K562 (cell line): Measurements from ENCODE around the gene NLRP5. TPM values are rescaled to one million over a fixed set of nuclear protein-coding genes. Genes with fewer than 3 reads are reported as not detected.

Source experiments
- ATAC-seq: fragments of 200-7000 bp; cut with Tn5 transposase; 3 replicates; pipeline ENCODE4 v1.9.1; 2020; ENCODE audit warnings: moderate library complexity
- BruUV-seq: library from RNA; stranded (reverse); fragments of 400-500 nt; replicated peaks from 2 replicates; lab custom pipeline; 2021; lab: Mats Ljungman, UMichigan
- CTCF ChIA-PET: fragments of 300-600 bp; formaldehyde crosslinking; extraction: SDS; loops from one replicate; lab custom pipeline; 2021; ENCODE audit warnings: low intra/inter-chr PET ratio; lab: Yijun Ruan, JAX
- POLR2A ChIA-PET: fragments of 300-600, 350-650 bp; sonication (Branson Sonifier 250); formaldehyde crosslinking; extraction: SDS; loops from one replicate; lab custom pipeline; 2021; ENCODE audit warnings: antibody characterized with exemption, inconsistent platforms; lab: Yijun Ruan, JAX
- DNase-seq, 4 experiments: peaks; one replicate each; pipeline versions ENCODE4 v3.0.0 to v3.0.0-alpha.2; 2011 to 2018; ENCODE audit warnings: low spot score in 3 of 4, mixed read lengths in 3 of 4; ENCODE audit errors: extremely low read depth in 1 of 4
- FAIRE-seq: peaks from 2 replicates; lab custom pipeline; 2011; peaks lifted over from hg19 to GRCh38; lab: Jason Lieb, UNC
- H2AFZ ChIP-seq: 2 replicates; pipeline ENCODE4 v1.6.0; 2011; ENCODE audit warnings: low read depth, low read length, control low read depth, inconsistent platforms
- H3K27ac ChIP-seq: fragments of 200-600 bp; 3 replicates; pipeline ENCODE4 v1.8.0; 2011; ENCODE audit warnings: low read depth, mild to moderate bottlenecking, control low read depth, inconsistent platforms, low read length, moderate library complexity, mixed read lengths; ENCODE audit errors: extremely low read depth
- H3K27me3 ChIP-seq, 2 experiments: fragments of 300-600 bp in 1 of 2; 2 replicates in 1 of 2; 3 replicates in 1 of 2; pipeline versions ENCODE4 v1.6.0 to v1.8.0; 2011; ENCODE audit warnings: inconsistent platforms in 2 of 2, low read length in 2 of 2, mild to moderate bottlenecking in 1 of 2, mixed read lengths in 1 of 2, moderate library complexity in 1 of 2; ENCODE audit not compliant: control insufficient read depth in 2 of 2, insufficient read depth in 2 of 2
- H3K36me3 ChIP-seq: fragments of 300-600 bp; 3 replicates; pipeline ENCODE4 v1.8.0; 2011; ENCODE audit warnings: mild to moderate bottlenecking, low read length, inconsistent platforms; ENCODE audit not compliant: control insufficient read depth, insufficient read depth
- H3K4me1 ChIP-seq, 2 experiments: fragments of 200-600 bp in 1 of 2; replicated peaks in 1 of 2; 2 replicates in 1 of 2; 3 replicates in 1 of 2; pipeline versions ENCODE4 v1.5.1 to v1.8.0; 2011; ENCODE audit warnings: inconsistent platforms in 2 of 2, low read length in 2 of 2, mild to moderate bottlenecking in 1 of 2, mixed read lengths in 1 of 2, moderate library complexity in 1 of 2; ENCODE audit not compliant: control insufficient read depth in 2 of 2, insufficient read depth in 2 of 2
- H3K4me2 ChIP-seq: 2 replicates; pipeline ENCODE4 v1.6.1; 2011; ENCODE audit warnings: low read length, control low read depth, inconsistent platforms, mixed read lengths; ENCODE audit not compliant: insufficient read depth
- H3K4me3 ChIP-seq: fragments of 200-600 bp; sonication (generic), shearing (Covaris generic); 2 replicates; pipeline ENCODE4 v1.5.1; 2016; ENCODE audit warnings: control low read depth, inconsistent platforms
- H3K79me2 ChIP-seq: fragments of 200-600 bp; 3 replicates; pipeline ENCODE4 v1.8.0; 2011; ENCODE audit warnings: low read length, inconsistent platforms; ENCODE audit not compliant: control insufficient read depth, insufficient read depth
- H3K9ac ChIP-seq, 2 experiments: 2 replicates each; pipeline versions ENCODE4 v1.6.0 to v1.6.1; 2011; ENCODE audit warnings: low read depth in 2 of 2, low read length in 2 of 2, control low read depth in 1 of 2, inconsistent platforms in 1 of 2, mild to moderate bottlenecking in 1 of 2, mixed read lengths in 1 of 2; ENCODE audit not compliant: insufficient read depth in 1 of 2
- H3K9me1 ChIP-seq: one replicate; pipeline ENCODE4 v1.6.0; 2011; ENCODE audit warnings: inconsistent platforms, mild to moderate bottlenecking, low read length, moderate library complexity; ENCODE audit not compliant: control insufficient read depth, insufficient read depth
- H3K9me3 ChIP-seq: replicated peaks from 2 replicates; pipeline ENCODE4 v1.5.1; 2011; ENCODE audit warnings: low read depth, low read length, inconsistent platforms; ENCODE audit not compliant: control insufficient read depth, insufficient read depth
- H4K20me1 ChIP-seq: replicated peaks from 2 replicates; pipeline ENCODE4 v1.6.1; 2011; ENCODE audit warnings: low read length, inconsistent platforms, mixed read lengths; ENCODE audit not compliant: control insufficient read depth, insufficient read depth
- CBFA2T2 ChIP-seq: fragments of 450-650 bp; conservative IDR thresholded peaks from 2 replicates; pipeline ENCODE4 v1.6.1; 2017; ENCODE audit warnings: mild to moderate bottlenecking
- CREBBP ChIP-seq: IDR thresholded peaks from one replicate; pipeline ENCODE4 v1.6.1; 2012; ENCODE audit warnings: low read depth, mild to moderate bottlenecking, control low read depth, inconsistent platforms, low read length
- EP400 ChIP-seq: fragments of 450-650 bp; IDR thresholded peaks from 2 replicates; pipeline ENCODE4 v1.6.1; 2017; ENCODE audit warnings: antibody characterized with exemption, mild to moderate bottlenecking, moderate library complexity
- MTA1 ChIP-seq: fragments of 450-650 bp; IDR thresholded peaks from 2 replicates; pipeline ENCODE4 v1.6.1; 2017; ENCODE audit warnings: borderline replicate concordance
- SMAD1 ChIP-seq: fragments of 150-350 bp; IDR thresholded peaks from 2 replicates; pipeline ENCODE4 v1.6.1; 2014; ENCODE audit warnings: low read length, low read depth; ENCODE audit not compliant: partially characterized antibody
- STAT5B ChIP-seq: fragments of 250-450 bp; sonication (Bioruptor Pico); IDR thresholded peaks from 2 replicates; pipeline ENCODE4 v1.8.0; 2021; ENCODE audit warnings: mild to moderate bottlenecking, inconsistent platforms
- ZNF224 ChIP-seq: sonication (generic); formaldehyde crosslinking; IDR thresholded peaks from 2 replicates; pipeline ENCODE4 v1.8.0; 2022; ENCODE audit warnings: mild to moderate bottlenecking, missing genetic modification reagents
- ZNF274 ChIP-seq: IDR thresholded peaks from 2 replicates; pipeline ENCODE4 v1.6.1; 2011; ENCODE audit warnings: low read depth, mild to moderate bottlenecking, low read length, moderate library complexity, borderline replicate concordance
- ZNF561 ChIP-seq: fragments of 450-650 bp; formaldehyde crosslinking; conservative IDR thresholded peaks from 2 replicates; pipeline ENCODE4 v1.4.0; 2020; ENCODE audit warnings: mild to moderate bottlenecking, moderate library complexity
- ZNF668 ChIP-seq: fragments of 250-450 bp; sonication (Bioruptor Pico); IDR thresholded peaks from 2 replicates; pipeline ENCODE4 v1.8.0; 2022; ENCODE audit warnings: mild to moderate bottlenecking, inconsistent platforms
- ZNF785 ChIP-seq: fragments of 250-450 bp; sonication (Bioruptor Pico); IDR thresholded peaks from 2 replicates; pipeline ENCODE4 v1.4.0; 2020; ENCODE audit warnings: mild to moderate bottlenecking
- WGBS: fragments of 100-300 bp; shearing (Covaris generic); methylation state at CpG from one replicate; pipeline ENCODE4 v1.1.6; 2016; ENCODE audit warnings: low coverage, mixed read lengths; ENCODE audit not compliant: insufficient coverage; ENCODE audit errors: missing lambda C conversion rate; 5-methylcytosine and 5-hydroxymethylcytosine counted together
- in situ Hi-C: fragments of 300-500 bp; cut with MboI; formaldehyde crosslinking; loops from 4 replicates; pipeline ENCODE4 v1.15.0; 2018; ENCODE audit warnings: inconsistent platforms, mixed read lengths
- intact Hi-C: fragments of 100-400 bp; cut with micrococcal nuclease; formaldehyde crosslinking; loops from 2 replicates; pipeline ENCODE4 v1.14.2; 2022
- polyA plus RNA-seq, 8 experiments: library from polyadenylated mRNA; depleted of rRNA in 4 of 8; stranded (reverse) in 5 of 8; unstranded in 3 of 8; fragments of >200 nt; fragmentation: Nextera tagmentation in 2 of 8; fragmentation: Illumina TruSeq in 1 of 8; extraction: Ambion mirVana in 2 of 8; extraction: Trizol in 1 of 8; gene quantifications; 2 replicates each; pipeline versions ENCODE4 v1.2.1 to v1.2.3, GENCODE V29; 2011 to 2014; ENCODE audit warnings: inconsistent platforms in 1 of 8, missing spikeins in 1 of 8
- total RNA-seq, 7 experiments: library from RNA; depleted of rRNA in 6 of 7; stranded (reverse); fragments of >200 nt in 6 of 7; fragmentation: Illumina TruSeq in 2 of 7; extraction: Trizol in 2 of 7; gene quantifications; 2 replicates each; pipeline versions ENCODE4 v1.2.1 to v1.2.3, GENCODE V29; 2011 to 2021; ENCODE audit warnings: low replicate concordance in 1 of 7
- TF ChIP-seq, protein P1 (sequence below): fragments of 450-650 bp; formaldehyde crosslinking; IDR thresholded peaks from 2 replicates; pipeline ENCODE4 v1.4.0; 2022; ENCODE audit warnings: missing genetic modification characterization
- TF ChIP-seq, protein P2 (sequence below): sonication (generic); formaldehyde crosslinking; IDR thresholded peaks from 2 replicates; pipeline ENCODE4 v1.8.1; 2023; ENCODE audit warnings: mild to moderate bottlenecking, missing genetic modification reagents

Gene NLRP5
- total and polyA plus RNA-seq, 9 of the 15 experiments (the other 6 are each of a cell fraction or from before 2014, with no cell fraction given): 0.04 to 0.07 TPM; not detected in 7

DNA sequence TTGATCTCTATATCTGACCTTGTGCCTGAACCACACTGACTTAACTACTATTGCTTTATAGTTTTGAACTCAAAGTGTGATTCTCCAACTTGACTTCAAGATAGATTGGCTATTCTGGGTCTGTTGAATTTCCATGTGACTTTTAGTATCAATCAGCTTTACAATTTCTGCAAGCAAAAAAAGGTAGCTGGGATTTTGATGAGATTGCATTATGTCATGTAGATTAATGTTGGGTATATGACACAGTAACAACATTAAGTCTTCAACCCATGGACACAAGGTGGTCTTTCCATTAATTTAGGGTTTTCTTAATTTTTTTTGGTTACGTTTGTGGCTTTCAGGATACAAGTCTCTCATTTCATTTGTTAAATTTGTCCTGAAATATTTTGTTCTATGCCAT lies 28.2 kb downstream of the NLRP5 start:
- ChIA-PET POLR2A (no interaction called here), CTCF (no interaction called here)
- 0% methylated on average over 1 of the region's 1 CpG for WGBS
- in situ Hi-C loops (no loop called here), intact Hi-C loops (no loop called here)
- FAIRE-seq (no peak), ATAC-seq (no peak), DNase-seq (no peak)
- H3K4me2 ChIP-seq: no peak overlapping the region
- H3K79me2 ChIP-seq: no peaks in the 10 kb centered on the region
- no peaks in the 10 kb centered on the region; a peak in 1 of 5 replicates for H3K27me3 ChIP-seq
- no peaks in the 10 kb centered on the region for H4K20me1 ChIP-seq
- H3K36me3 ChIP-seq: no peaks in the 10 kb centered on the region
- no peak overlapping the region for H3K9ac ChIP-seq
- H3K4me1 ChIP-seq: no peaks in the 10 kb centered on the region
- no TSS peak for BruUV-seq
- no peaks in the 10 kb centered on the region for H3K9me1 ChIP-seq
- TF ChIP-seq EP400 (no peak), MTA1 (no peak), STAT5B (CRISPR knock-in tag) (no peak), ZNF224 (no peak), CREBBP (no peak), SMAD1 (no peak), ZNF561 (CRISPR knock-in tag) (no peak), CBFA2T2 (no peak), ZNF274 (no peak), ZNF785 (CRISPR knock-in tag) (no peak), ZNF668 (CRISPR knock-in tag) (no peak)
- TF ChIP-seq, protein P1, sequence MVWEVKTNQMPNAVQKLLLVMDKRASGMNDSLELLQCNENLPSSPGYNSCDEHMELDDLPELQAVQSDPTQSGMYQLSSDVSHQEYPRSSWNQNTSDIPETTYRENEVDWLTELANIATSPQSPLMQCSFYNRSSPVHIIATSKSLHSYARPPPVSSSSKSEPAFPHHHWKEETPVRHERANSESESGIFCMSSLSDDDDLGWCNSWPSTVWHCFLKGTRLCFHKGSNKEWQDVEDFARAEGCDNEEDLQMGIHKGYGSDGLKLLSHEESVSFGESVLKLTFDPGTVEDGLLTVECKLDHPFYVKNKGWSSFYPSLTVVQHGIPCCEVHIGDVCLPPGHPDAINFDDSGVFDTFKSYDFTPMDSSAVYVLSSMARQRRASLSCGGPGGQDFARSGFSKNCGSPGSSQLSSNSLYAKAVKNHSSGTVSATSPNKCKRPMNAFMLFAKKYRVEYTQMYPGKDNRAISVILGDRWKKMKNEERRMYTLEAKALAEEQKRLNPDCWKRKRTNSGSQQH (CRISPR knock-in tag): no peak
- TF ChIP-seq, protein P2, sequence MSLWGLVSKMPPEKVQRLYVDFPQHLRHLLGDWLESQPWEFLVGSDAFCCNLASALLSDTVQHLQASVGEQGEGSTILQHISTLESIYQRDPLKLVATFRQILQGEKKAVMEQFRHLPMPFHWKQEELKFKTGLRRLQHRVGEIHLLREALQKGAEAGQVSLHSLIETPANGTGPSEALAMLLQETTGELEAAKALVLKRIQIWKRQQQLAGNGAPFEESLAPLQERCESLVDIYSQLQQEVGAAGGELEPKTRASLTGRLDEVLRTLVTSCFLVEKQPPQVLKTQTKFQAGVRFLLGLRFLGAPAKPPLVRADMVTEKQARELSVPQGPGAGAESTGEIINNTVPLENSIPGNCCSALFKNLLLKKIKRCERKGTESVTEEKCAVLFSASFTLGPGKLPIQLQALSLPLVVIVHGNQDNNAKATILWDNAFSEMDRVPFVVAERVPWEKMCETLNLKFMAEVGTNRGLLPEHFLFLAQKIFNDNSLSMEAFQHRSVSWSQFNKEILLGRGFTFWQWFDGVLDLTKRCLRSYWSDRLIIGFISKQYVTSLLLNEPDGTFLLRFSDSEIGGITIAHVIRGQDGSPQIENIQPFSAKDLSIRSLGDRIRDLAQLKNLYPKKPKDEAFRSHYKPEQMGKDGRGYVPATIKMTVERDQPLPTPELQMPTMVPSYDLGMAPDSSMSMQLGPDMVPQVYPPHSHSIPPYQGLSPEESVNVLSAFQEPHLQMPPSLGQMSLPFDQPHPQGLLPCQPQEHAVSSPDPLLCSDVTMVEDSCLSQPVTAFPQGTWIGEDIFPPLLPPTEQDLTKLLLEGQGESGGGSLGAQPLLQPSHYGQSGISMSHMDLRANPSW (CRISPR knock-in tag): no peak
- H2AFZ ChIP-seq: no peak overlapping the region
- H3K4me3 ChIP-seq: no peak overlapping the region
- no peak overlapping the region for H3K27ac ChIP-seq
- H3K9me3 ChIP-seq: no peaks in the 10 kb centered on the region
